Measurements from ENCODE around the gene MKKS. TPM values are rescaled to one million over a fixed set of nuclear protein-coding genes. Genes with fewer than 3 reads are reported as not detected.

The MKKS gene
- total and polyA plus RNA-seq, 2 of the 13 experiments (the other 11 are each of a cell fraction or from before 2014, with no cell fraction given) = 26.7 to 34.5 TPM

- TF ChIP-seq, protein P1, sequence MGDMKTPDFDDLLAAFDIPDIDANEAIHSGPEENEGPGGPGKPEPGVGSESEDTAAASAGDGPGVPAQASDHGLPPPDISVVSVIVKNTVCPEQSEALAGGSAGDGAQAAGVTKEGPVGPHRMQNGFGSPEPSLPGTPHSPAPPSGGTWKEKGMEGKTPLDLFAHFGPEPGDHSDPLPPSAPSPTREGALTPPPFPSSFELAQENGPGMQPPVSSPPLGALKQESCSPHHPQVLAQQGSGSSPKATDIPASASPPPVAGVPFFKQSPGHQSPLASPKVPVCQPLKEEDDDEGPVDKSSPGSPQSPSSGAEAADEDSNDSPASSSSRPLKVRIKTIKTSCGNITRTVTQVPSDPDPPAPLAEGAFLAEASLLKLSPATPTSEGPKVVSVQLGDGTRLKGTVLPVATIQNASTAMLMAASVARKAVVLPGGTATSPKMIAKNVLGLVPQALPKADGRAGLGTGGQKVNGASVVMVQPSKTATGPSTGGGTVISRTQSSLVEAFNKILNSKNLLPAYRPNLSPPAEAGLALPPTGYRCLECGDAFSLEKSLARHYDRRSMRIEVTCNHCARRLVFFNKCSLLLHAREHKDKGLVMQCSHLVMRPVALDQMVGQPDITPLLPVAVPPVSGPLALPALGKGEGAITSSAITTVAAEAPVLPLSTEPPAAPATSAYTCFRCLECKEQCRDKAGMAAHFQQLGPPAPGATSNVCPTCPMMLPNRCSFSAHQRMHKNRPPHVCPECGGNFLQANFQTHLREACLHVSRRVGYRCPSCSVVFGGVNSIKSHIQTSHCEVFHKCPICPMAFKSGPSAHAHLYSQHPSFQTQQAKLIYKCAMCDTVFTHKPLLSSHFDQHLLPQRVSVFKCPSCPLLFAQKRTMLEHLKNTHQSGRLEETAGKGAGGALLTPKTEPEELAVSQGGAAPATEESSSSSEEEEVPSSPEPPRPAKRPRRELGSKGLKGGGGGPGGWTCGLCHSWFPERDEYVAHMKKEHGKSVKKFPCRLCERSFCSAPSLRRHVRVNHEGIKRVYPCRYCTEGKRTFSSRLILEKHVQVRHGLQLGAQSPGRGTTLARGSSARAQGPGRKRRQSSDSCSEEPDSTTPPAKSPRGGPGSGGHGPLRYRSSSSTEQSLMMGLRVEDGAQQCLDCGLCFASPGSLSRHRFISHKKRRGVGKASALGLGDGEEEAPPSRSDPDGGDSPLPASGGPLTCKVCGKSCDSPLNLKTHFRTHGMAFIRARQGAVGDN (CRISPR knock-in tag; IDR thresholded peaks at IDR 0.05) = peak; percentile 99
- TF ChIP-seq RXRA (CRISPR knock-in tag; IDR thresholded peaks at IDR 0.05) = peak; percentile 78
- peak; percentile 89 for TF ChIP-seq ELF4 (CRISPR knock-in tag; IDR thresholded peaks at IDR 0.05; ENCODE audit: borderline replicate concordance)
- TF ChIP-seq MIER2 (CRISPR knock-in tag; IDR thresholded peaks at IDR 0.05) = peak; percentile 81
- no peak for TF ChIP-seq MTF2 (CRISPR knock-in tag; IDR thresholded peaks at IDR 0.05; ENCODE audit: borderline replicate concordance)
- TF ChIP-seq SMAD9 (CRISPR knock-in tag; IDR thresholded peaks at IDR 0.05) = peak; percentile 81; the same call in 1 of the 2 replicates
- peak; percentile 93; the same call in 1 of the 2 replicates for TF ChIP-seq ZNF446 (CRISPR knock-in tag; IDR thresholded peaks at IDR 0.05)
- TF ChIP-seq PBX2 (CRISPR knock-in tag; IDR thresholded peaks at IDR 0.05) = no peak
- TF ChIP-seq ZSCAN9 (CRISPR knock-in tag; IDR thresholded peaks at IDR 0.05; ENCODE audit: borderline replicate concordance) = peak; percentile 94; the same call in 1 of the 2 replicates
- TF ChIP-seq ZNF281 (CRISPR knock-in tag; IDR thresholded peaks at IDR 0.05; ENCODE audit: borderline replicate concordance) = no peak
- TF ChIP-seq RBAK (CRISPR knock-in tag; IDR thresholded peaks at IDR 0.05) = peak; percentile 30; the same call in 1 of the 2 replicates
- TF ChIP-seq ZBTB34 (CRISPR knock-in tag; IDR thresholded peaks at IDR 0.05) = no peak
- TF ChIP-seq, protein P2, sequence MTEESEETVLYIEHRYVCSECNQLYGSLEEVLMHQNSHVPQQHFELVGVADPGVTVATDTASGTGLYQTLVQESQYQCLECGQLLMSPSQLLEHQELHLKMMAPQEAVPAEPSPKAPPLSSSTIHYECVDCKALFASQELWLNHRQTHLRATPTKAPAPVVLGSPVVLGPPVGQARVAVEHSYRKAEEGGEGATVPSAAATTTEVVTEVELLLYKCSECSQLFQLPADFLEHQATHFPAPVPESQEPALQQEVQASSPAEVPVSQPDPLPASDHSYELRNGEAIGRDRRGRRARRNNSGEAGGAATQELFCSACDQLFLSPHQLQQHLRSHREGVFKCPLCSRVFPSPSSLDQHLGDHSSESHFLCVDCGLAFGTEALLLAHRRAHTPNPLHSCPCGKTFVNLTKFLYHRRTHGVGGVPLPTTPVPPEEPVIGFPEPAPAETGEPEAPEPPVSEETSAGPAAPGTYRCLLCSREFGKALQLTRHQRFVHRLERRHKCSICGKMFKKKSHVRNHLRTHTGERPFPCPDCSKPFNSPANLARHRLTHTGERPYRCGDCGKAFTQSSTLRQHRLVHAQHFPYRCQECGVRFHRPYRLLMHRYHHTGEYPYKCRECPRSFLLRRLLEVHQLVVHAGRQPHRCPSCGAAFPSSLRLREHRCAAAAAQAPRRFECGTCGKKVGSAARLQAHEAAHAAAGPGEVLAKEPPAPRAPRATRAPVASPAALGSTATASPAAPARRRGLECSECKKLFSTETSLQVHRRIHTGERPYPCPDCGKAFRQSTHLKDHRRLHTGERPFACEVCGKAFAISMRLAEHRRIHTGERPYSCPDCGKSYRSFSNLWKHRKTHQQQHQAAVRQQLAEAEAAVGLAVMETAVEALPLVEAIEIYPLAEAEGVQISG (CRISPR knock-in tag; IDR thresholded peaks at IDR 0.05) = peak; percentile 86
- no peak for TF ChIP-seq RCOR2 (CRISPR knock-in tag; IDR thresholded peaks at IDR 0.05)
These were observed at the start of gene MKKS (continued) for GRCh38 chr20:10433623-10434466.

Data from HepG2 (cell line).